T-helper 22 cell (primary cell): ENCODE measurements around the gene EMILIN2.
"Not testable (repeated sequence)": the region's sequence is repeated elsewhere in the genome, so short reads cannot be mapped to it uniquely, and the experiment has no call there.

Experiments
- DNase-seq: peaks from one replicate; pipeline ENCODE4 v3.0.0-alpha.2; 2020; ENCODE audit warnings: low read depth

Gene EMILIN2

GRCh38 chr18:2845172-2845571, 1.6 kb upstream of the EMILIN2 start:
- DNase-seq = no peak

DNA sequence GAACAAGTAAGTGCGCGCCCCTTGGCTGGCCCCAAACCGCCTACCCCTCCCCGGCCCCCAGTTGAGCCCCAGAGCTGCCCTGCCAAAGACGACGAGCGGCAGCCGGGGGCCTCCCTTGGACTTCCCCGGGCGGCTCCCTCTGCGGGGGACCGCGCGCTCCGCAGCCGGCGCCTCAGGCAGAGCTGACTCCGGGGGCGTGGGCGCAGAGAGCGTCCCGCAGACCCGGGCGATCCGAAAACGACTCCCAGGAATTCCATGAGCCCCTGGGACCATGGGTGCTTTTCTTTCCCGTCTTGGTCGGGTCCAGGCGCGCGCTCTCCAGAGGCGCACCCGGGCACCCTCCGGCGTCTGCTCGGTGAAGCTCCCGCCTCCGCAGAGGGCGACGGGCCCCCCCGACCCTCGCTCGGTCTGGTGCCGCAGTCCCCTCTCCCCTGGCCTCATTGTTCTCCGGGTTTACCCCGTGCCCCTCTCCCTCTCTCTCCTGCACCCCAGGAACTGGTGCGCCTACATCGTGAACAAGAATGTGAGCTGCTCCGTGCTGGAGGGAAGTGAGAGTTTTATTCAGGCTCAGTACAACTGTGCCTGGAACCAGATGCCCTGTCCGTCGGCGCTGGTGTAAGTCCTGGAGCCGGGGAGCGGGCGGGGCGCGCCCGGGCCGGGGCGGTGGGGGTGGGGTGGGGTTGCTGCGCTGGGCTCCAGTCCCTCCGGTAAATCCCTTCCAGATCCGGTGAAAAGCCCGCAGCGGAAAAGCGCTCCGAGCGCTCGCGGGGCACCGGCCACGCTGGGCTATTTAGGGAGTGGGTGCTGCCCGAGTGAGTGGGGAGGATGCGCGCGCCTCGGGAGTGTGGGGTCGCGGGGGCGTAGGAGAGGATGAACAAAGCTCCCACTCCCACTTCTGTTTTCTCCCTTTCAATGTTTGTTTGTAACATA, 776 bp downstream of the EMILIN2 start:
- peak; percentile 1 for DNase-seq

DNA sequence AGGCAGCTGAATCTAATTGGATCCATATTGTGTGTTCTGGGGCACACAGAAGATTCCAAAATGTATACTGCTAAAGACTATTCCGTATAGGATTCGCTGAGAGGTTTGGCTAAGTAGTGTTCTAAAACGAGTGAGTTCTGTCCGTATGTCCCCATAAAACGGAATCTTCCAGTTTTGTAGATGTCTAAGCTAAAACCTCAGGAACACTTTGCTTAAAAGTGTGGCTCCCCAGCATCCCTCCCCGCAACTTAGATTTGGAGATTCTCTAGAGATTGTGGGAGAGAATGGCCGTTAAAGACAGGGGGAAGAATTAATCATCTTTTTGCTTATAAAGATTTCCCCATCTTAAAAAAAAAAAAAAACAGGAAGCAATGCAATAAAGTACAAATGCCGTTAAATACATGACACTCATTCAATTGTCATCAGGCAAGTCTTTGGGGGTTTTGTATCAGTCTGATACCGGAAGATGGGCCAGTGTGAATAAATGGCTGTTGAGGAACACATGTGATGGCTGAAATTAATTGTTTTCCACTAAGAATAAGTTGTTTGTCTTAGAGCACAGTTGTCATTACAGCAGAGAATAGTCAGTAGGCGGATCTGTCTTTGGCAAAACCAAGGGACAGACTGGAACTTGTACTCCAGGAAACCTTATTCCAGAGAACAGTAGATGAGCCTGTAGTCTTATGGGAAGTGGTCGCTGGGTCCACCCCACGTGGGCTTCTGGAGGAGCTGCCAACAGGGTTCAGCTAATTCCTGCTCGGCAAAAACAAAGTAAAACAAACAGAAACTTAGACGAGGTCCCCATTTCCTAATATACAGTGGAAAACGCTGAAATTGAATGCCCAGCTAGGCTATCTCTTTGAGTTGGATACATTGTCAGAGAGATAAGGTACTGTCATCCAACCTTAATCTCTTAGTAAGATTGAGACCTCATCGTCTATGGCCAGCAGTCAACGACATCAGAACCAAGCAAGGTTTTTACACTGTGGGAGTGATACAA, 1.7 kb downstream of the EMILIN2 start:
- no peak for DNase-seq

- no peak for DNase-seq
Measured at GRCh38 chr18:2850816-2851215, 4.0 kb downstream of the EMILIN2 start.

DNA sequence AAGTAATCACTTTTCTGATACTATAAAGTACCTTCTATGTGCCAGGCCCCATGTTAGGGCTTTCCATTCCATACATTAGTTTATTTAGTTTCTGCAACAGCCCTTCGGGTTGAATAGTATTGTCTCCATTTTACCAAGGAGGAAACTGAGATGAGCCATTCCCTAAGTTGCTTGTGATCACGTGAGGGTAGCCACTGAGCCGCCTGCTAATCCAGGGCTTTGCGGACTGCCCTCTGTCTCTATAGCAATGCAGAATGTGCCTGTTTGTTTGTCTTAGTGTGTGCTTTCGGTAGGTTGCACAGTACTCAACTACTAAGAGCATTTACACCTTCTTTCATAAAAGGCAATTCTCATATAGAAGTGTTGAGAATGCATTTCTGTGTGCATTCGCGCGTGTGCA, 5.0 kb downstream of the EMILIN2 start:
- DNase-seq = no peak

DNA sequence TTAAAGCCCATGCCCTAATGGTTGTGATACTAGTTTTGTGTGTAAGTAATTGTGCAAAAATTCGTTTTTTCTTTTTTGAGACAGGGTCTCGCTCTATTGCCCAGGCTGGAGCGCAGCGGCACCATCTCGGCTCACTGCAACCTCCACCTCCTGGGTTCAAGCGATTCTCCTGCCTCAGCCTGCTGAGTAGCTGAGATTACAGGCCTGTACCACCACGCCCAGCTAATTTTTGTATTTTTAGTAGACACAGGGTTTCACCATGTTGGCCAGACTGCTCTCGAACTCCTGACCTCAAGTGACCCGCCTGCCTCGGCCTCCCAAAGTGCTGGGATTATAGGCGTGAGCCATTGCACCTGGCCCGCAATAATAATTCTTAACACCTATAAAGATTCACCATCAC, 5.7 kb downstream of the EMILIN2 start:
- DNase-seq = not testable (repeated sequence)

- no peak for DNase-seq
Measured at GRCh38 chr18:2853173-2853925, 6.5 kb downstream of the EMILIN2 start.

GRCh38 chr18:2853926-2854664, 7.3 kb downstream of the EMILIN2 start:
- DNase-seq = no peak

DNA sequence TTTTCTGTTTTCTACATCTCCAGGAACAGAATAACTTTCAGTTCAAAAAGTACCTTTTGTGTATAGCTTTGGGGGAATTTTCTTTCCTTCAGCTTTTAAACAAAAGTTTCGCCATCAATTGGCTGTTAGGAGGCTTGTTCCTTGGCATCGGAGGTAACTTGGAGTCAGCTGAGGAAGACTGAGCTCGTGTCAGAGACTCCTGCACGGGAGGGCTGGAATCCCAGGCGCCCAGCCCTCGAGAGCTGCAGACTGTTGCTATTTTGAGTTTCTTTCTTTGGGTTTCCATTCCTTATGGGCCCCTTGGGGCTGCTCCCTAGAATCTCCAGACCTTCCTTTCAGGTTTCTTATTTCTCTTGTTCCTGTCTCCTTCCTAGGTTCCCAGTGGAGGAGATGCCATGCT, 8.1 kb downstream of the EMILIN2 start:
- DNase-seq = no peak

DNA sequence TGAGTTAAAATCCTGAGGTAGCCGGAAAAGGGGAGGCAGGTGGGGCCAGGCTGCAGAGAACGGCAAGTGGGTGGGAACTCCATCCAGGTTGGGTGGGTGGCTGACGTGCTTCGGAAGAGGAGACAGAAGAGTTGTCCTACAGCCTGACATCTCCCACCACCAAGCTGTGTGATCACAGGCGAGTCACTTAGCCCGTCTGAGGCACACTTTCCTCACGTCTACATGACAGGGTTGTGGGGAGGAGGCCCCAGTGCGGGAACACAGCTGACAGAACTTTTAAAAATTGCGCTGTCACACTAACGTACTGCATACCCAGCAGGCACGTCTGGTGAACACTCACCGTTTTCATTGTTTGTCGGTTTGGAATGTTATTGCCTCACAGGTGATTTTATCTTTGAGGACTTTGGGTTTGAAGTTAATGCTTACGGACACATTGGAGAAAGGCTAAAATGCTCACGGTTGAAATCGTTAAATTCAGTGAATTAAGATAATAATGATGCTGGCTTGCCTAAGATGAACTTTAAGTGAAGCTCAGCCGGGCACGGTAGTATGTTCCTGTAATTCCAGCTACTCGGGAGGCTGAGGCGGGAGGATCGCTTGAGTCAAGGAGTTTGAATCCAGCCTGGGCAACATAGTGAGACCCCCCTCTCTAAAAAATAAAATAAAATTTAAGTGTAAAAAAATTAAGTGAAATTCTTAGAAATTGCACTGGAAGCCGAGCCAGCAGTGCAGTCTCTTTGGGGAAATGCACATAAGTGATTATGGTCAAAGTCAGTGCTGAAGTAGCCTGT, 8.9 kb downstream of the EMILIN2 start:
- DNase-seq = no peak

- DNase-seq = no peak
Measured at GRCh38 chr18:2856547-2857170, 9.9 kb downstream of the EMILIN2 start.

- no peak for DNase-seq
Measured at GRCh38 chr18:2857491-2858131, 10.8 kb downstream of the EMILIN2 start.

DNA sequence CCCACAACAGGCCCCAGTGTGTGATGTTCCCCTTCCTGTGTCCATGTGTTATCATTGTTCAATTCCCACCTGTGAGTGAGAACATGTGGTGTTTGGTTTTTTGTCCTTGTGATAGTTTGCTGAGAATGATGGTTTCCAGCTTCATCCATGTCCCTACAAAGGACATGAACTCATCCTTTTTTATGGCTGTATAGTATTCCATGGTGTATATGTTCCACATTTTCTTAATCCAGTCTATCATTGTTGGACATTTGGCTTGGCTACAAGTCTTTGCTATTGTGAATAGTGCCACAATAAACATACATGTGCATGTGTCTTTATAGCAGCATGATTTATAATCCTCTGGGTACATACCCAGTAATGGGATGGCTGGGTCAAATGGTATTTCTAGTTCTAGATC, 13.6 kb downstream of the EMILIN2 start:
- not testable (repeated sequence) for DNase-seq

GRCh38 chr18:2863997-2864396, 17.2 kb downstream of the EMILIN2 start:
- DNase-seq = not testable (repeated sequence)

DNA sequence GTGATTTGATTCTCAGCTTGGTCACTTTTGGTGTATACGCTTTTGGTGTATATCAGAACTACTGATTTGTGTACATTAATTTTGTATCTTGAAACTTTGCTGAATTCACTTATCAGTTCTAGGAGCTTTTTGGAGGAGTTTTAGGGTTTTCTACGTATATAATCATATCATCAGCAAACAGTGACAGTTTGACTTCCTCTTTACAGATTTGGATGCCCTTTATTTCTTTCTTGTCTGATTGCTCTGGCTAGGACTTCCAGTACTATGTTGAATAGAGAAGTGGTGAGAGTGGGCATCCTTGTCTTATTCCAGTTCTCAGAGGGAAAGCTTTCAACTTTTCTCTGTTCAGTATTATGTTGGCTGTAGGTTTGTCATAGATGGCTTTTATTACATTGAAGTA, 19.7 kb downstream of the EMILIN2 start:
- not testable (repeated sequence) for DNase-seq

GRCh38 chr18:2869207-2869606, 22.4 kb downstream of the EMILIN2 start:
- DNase-seq = no peak

DNA sequence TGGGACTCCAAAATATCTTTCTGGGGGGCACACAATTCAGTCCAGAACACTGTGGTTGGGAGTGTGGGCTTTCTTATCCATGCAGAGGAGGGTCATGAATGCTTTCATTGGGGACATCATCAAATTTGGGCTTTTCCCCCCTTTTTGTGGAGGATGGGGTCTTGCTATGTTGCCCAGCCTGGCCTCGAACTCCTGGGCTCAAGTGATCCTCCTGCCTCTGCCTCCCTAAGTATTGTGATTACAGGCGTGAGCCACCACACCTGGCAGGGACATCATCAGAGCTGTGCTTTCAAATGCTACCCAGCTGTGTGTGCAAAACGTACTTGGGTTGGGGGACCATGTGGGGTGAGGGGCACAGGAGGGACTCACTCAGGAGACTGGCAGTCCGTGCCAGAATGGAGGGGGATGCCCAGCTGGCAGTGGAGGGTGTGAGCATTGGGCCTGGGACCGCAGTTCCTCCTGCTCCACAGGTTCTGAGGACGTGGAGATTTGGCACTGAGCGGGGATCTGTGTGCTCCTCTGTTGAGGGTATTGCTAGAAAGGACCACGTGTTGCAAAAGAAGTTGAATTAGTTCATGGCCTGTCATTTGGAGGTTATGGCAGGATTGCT, 24.4 kb downstream of the EMILIN2 start:
- no peak for DNase-seq

DNA sequence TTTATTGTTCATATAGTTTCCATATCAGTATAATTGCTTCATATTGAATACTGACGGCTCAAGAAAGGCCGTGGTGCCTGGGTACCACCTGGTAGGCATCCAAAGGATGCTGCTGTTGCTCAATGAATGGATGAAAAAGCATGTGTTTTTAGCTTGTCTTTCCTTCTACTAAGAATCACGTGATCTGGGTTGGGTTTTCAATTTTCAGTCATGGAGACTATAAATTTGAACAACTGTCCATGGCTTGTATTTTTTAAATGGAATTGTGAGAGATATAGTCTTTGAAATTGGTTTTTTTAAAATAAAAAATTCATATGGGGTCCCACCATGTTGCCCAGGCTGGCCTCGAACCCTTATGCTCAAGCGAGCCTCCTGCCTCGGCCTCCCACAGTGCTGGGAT, 25.3 kb downstream of the EMILIN2 start:
- no peak for DNase-seq

DNA sequence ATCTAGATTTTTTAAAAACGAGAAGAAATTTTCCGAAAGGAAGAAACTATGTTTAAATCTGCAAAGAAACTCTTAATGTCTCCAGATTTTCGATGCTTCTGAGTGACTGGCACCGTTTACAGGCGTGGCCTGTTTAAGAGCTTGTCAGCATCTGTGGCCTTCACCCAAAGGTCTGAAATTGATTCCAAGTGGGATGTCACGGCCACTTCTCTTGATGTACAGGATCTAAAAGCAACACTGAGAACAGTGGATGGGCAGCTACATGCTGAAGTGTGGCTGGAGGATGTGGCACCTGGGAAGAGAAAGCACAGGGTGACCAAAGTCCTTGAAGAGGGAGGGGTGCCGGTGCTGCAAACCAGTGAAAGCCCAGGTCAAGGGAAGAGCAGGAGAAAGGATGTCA, 28.0 kb downstream of the EMILIN2 start:
- DNase-seq = no peak
